Measurements from ENCODE around the gene RAET1E.
A peak's percentile ranks its signal among the peaks of the same experiment; 100 is the strongest.
"Not testable (repeated sequence)": the region's sequence is repeated elsewhere in the genome, so short reads cannot be mapped to it uniquely, and the experiment has no call there.

Gene RAET1E

GRCh38 chr6:149927025-149927424 lies 29.1 kb upstream of the RAET1E start:
- DNase-seq (ENCODE audit: low read depth, low spot score), result not testable (repeated sequence)

- DNase-seq (ENCODE audit: low read depth, low spot score), result peak; percentile 36
These were observed 28.3 kb upstream of the RAET1E start for GRCh38 chr6:149925974-149926777.

- no peak for DNase-seq (ENCODE audit: low read depth, low spot score)
These were observed 27.5 kb upstream of the RAET1E start for GRCh38 chr6:149925253-149925973.

GRCh38 chr6:149924933-149925252 lies 27.0 kb upstream of the RAET1E start:
- no peak for DNase-seq (ENCODE audit: low read depth, low spot score)

GRCh38 chr6:149924206-149924932 lies 26.5 kb upstream of the RAET1E start:
- no peak for DNase-seq (ENCODE audit: low read depth, low spot score)

- no peak for DNase-seq (ENCODE audit: low read depth, low spot score)
These were observed 25.5 kb upstream of the RAET1E start for GRCh38 chr6:149923327-149923986.

GRCh38 chr6:149922642-149923326 lies 24.9 kb upstream of the RAET1E start, which contains the start of gene RAET1G:
Gene RAET1G (minus strand): TSS chr6:149923121. CDS start chr6:149923010, 111 bp downstream.
- peak; percentile 47 for DNase-seq (ENCODE audit: low read depth, low spot score)

- DNase-seq (ENCODE audit: low read depth, low spot score), result not testable (repeated sequence)
These were observed 24.2 kb upstream of the RAET1E start for GRCh38 chr6:149922091-149922490.

- no peak for DNase-seq (ENCODE audit: low read depth, low spot score)
These were observed 23.4 kb upstream of the RAET1E start for GRCh38 chr6:149921361-149921760.

- DNase-seq (ENCODE audit: low read depth, low spot score), result no peak
These were observed 21.9 kb upstream of the RAET1E start for GRCh38 chr6:149919834-149920225.

- not testable (repeated sequence) for DNase-seq (ENCODE audit: low read depth, low spot score)
These were observed 21.4 kb upstream of the RAET1E start for GRCh38 chr6:149919126-149919833.

- no peak for DNase-seq (ENCODE audit: low read depth, low spot score)
These were observed 20.4 kb upstream of the RAET1E start for GRCh38 chr6:149918151-149918905.

GRCh38 chr6:149917679-149918078 lies 19.8 kb upstream of the RAET1E start:
- no peak for DNase-seq (ENCODE audit: low read depth, low spot score)

- DNase-seq (ENCODE audit: low read depth, low spot score), result no peak
These were observed 18.3 kb upstream of the RAET1E start for GRCh38 chr6:149915970-149916865.

GRCh38 chr6:149913540-149914240 lies 15.8 kb upstream of the RAET1E start:
- no peak for DNase-seq (ENCODE audit: low read depth, low spot score)

GRCh38 chr6:149913085-149913484 lies 15.2 kb upstream of the RAET1E start:
- DNase-seq (ENCODE audit: low read depth, low spot score), result no peak

- not testable (repeated sequence) for DNase-seq (ENCODE audit: low read depth, low spot score)
These were observed 14.8 kb upstream of the RAET1E start for GRCh38 chr6:149912680-149913079.

- no peak for DNase-seq (ENCODE audit: low read depth, low spot score)
These were observed 12.8 kb upstream of the RAET1E start for GRCh38 chr6:149910721-149911151.

All from activated CD4-positive, CD25-positive, alpha-beta regulatory T cell treated with anti-CD3 and anti-CD28 coated beads, Interleukin-2, amount 50 U/mL, for 16 hours (primary cell).